LNCaP clone FGC (cell line): ENCODE data around the gene FBXL7.
A peak's percentile ranks its signal among the peaks of the same experiment; 100 is the strongest.

Experiments used
- DNase-seq: peaks from one replicate; pipeline ENCODE4 v3.0.0-alpha.2; 2011; ENCODE audit warnings: low read depth
- H3K4me3 ChIP-seq: 2 replicates; pipeline ENCODE4 v1.5.1; 2011; ENCODE audit warnings: mild to moderate bottlenecking, low read depth, low read length, control low read depth
- CTCF ChIP-seq: IDR thresholded peaks from 2 replicates; pipeline ENCODE4 v1.5.1; 2012; ENCODE audit warnings: mild to moderate bottlenecking; ENCODE audit not compliant: control insufficient read depth, insufficient read depth; ENCODE audit errors: extremely low read depth

FBXL7 gene

GRCh38 chr5:15715535-15715934 lies 215.6 kb downstream of the FBXL7 start:
- TF ChIP-seq CTCF, result no peak
- DNase-seq, result no peak
- no peak overlapping the region for H3K4me3 ChIP-seq

- TF ChIP-seq CTCF, result no peak
- DNase-seq, result peak; percentile 38
- H3K4me3 ChIP-seq, result no peak overlapping the region
These were observed 216.0 kb downstream of the FBXL7 start for GRCh38 chr5:15715967-15716366.

GRCh38 chr5:15717001-15717400 lies 217.0 kb downstream of the FBXL7 start:
- no peak for DNase-seq
- TF ChIP-seq CTCF, result no peak
- no peak overlapping the region for H3K4me3 ChIP-seq

- TF ChIP-seq CTCF, result no peak
- no peak overlapping the region for H3K4me3 ChIP-seq
- DNase-seq, result no peak
These were observed 218.6 kb downstream of the FBXL7 start for GRCh38 chr5:15718421-15719179.

GRCh38 chr5:15719784-15720183 lies 219.8 kb downstream of the FBXL7 start:
- TF ChIP-seq CTCF, result no peak
- peak; percentile 81 for DNase-seq
- H3K4me3 ChIP-seq, result no peak overlapping the region; the same call in 1 of the 2 replicates

- no peak overlapping the region for H3K4me3 ChIP-seq
- TF ChIP-seq CTCF, result no peak
- no peak for DNase-seq
These were observed 220.5 kb downstream of the FBXL7 start for GRCh38 chr5:15720515-15720914.

- DNase-seq, result no peak
- no peak overlapping the region for H3K4me3 ChIP-seq
- TF ChIP-seq CTCF, result no peak
These were observed 222.3 kb downstream of the FBXL7 start for GRCh38 chr5:15722305-15722704.
